ENCODE measurements around the gene NACA2. TPM values are rescaled to one million over a fixed set of nuclear protein-coding genes. Genes with fewer than 3 reads are reported as not detected.

Gene NACA2
- total and polyA plus RNA-seq, 2 of the 8 experiments (the other 6 are each of a cell fraction or from before 2014, with no cell fraction given), result not detected

GRCh38 chr17:61554209-61554608 lies 36.8 kb downstream of the NACA2 start (continued):
- TF ChIP-seq CHD7 (IDR thresholded peaks at IDR 0.05; ENCODE audit: insufficient replicate concordance, low read length) (no peak), EGR1 (IDR thresholded peaks at IDR 0.05; ENCODE audit: borderline replicate concordance, low read depth, low read length) (no peak), SAP30 (IDR thresholded peaks at IDR 0.05; ENCODE audit: insufficient read depth, insufficient replicate concordance, low read length) (no peak), CREB1 (IDR thresholded peaks at IDR 0.05) (no peak), JUN (IDR thresholded peaks at IDR 0.05; ENCODE audit: low read depth, low read length) (no peak), KDM5A (IDR thresholded peaks at IDR 0.05; ENCODE audit: low read length) (no peak)
- TF ChIP-seq, protein P1, sequence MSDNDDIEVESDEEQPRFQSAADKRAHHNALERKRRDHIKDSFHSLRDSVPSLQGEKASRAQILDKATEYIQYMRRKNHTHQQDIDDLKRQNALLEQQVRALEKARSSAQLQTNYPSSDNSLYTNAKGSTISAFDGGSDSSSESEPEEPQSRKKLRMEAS (IDR thresholded peaks at IDR 0.05), result no peak
